SK-N-SH (cell line): ENCODE results near the gene PAFAH1B1. TPM values are rescaled to one million over a fixed set of nuclear protein-coding genes. Genes with fewer than 3 reads are reported as not detected.
"Not testable (repeated sequence)": the region's sequence is repeated elsewhere in the genome, so short reads cannot be mapped to it uniquely, and the experiment has no call there.

Experiments used
- CTCF ChIA-PET: fragments of 300-600, 350-600 bp; formaldehyde crosslinking; extraction: SDS; loops from one replicate; lab custom pipeline; 2021; lab: Yijun Ruan, JAX
- POLR2A ChIA-PET: fragments of 350-600 bp; sonication (Branson Sonifier 250); formaldehyde crosslinking; extraction: SDS; loops from one replicate; lab custom pipeline; 2020; ENCODE audit warnings: antibody characterized with exemption, inconsistent platforms; lab: Yijun Ruan, JAX
- DNase-seq: peaks from one replicate; pipeline ENCODE4 v3.0.0; 2012
- H2AFZ ChIP-seq: fragments of 200-600 bp; sonication (generic); 2 replicates; pipeline ENCODE4 v1.8.1; 2016; ENCODE audit warnings: antibody characterized with exemption, mild to moderate bottlenecking, low read depth
- H3F3A ChIP-seq: fragments of 200-600 bp; sonication (generic); replicated peaks from 2 replicates; pipeline ENCODE3; 2016; ENCODE audit warnings: antibody characterized with exemption, mild to moderate bottlenecking; ENCODE audit not compliant: insufficient read depth
- H3K27ac ChIP-seq, 2 experiments: fragments of 200-500 bp in 1 of 2; fragments of 200-600 bp in 1 of 2; sonication (Bioruptor generic) in 1 of 2; sonication (generic), shearing (Covaris generic) in 1 of 2; 2 replicates each; pipeline versions ENCODE4 v1.5.1 to v1.6.1; 2014 to 2016; ENCODE audit warnings: low read depth in 2 of 2, inconsistent platforms in 1 of 2, low read length in 1 of 2, mild to moderate bottlenecking in 1 of 2, mixed read lengths in 1 of 2
- H3K27me3 ChIP-seq: fragments of 200-600 bp; sonication (generic), shearing (Covaris generic); 2 replicates; pipeline ENCODE4 v1.6.1; 2016; ENCODE audit warnings: mixed run types; ENCODE audit not compliant: insufficient read depth
- H3K36me3 ChIP-seq, 2 experiments: fragments of 200-500 bp in 1 of 2; fragments of 200-600 bp in 1 of 2; sonication (Bioruptor generic) in 1 of 2; sonication (generic) in 1 of 2; replicated peaks in 1 of 2; 2 replicates each; pipeline versions ENCODE3 to v1.5.1; 2014 to 2016; ENCODE audit warnings: low read length in 1 of 2, mild to moderate bottlenecking in 1 of 2; ENCODE audit not compliant: insufficient read depth in 2 of 2, control insufficient read depth in 1 of 2
- H3K4me1 ChIP-seq, 2 experiments: fragments of 200-500 bp in 1 of 2; fragments of 200-600 bp in 1 of 2; sonication (Bioruptor generic) in 1 of 2; sonication (generic), shearing (Covaris generic) in 1 of 2; 2 replicates each; pipeline versions ENCODE4 v1.5.1 to v1.6.1; 2014 to 2016; ENCODE audit warnings: low read depth in 1 of 2, low read length in 1 of 2, mixed run types in 1 of 2; ENCODE audit not compliant: insufficient read depth in 2 of 2, control insufficient read depth in 1 of 2
- H3K4me2 ChIP-seq: fragments of 200-600 bp; sonication (generic), shearing (Covaris generic); 2 replicates; pipeline ENCODE4 v1.6.1; 2017; ENCODE audit warnings: mixed run types
- H3K4me3 ChIP-seq, 2 experiments: fragments of 200-500 bp in 1 of 2; fragments of 200-600 bp in 1 of 2; sonication (Bioruptor generic) in 1 of 2; sonication (generic), shearing (Covaris generic) in 1 of 2; 2 replicates each; pipeline versions ENCODE4 v1.5.1 to v1.8.1; 2014 to 2016; ENCODE audit warnings: low read depth in 2 of 2, inconsistent platforms in 1 of 2, low read length in 1 of 2, mild to moderate bottlenecking in 1 of 2, mixed read lengths in 1 of 2, moderate library complexity in 1 of 2
- H3K79me2 ChIP-seq: fragments of 200-600 bp; sonication (generic); 2 replicates; pipeline ENCODE4 v1.8.1; 2017; ENCODE audit warnings: mild to moderate bottlenecking; ENCODE audit not compliant: insufficient read depth
- H3K9ac ChIP-seq: fragments of 200-600 bp; sonication (generic); 2 replicates; pipeline ENCODE4 v1.6.1; 2017; ENCODE audit warnings: mixed run types
- H3K9me2 ChIP-seq: fragments of 200-600 bp; sonication (generic); 2 replicates; pipeline ENCODE4 v1.6.1; 2017; ENCODE audit warnings: mixed run types
- H3K9me3 ChIP-seq: fragments of 200-600 bp; sonication (generic); 2 replicates; pipeline ENCODE4 v1.6.1; 2017; ENCODE audit warnings: mixed run types, mild to moderate bottlenecking, moderate library complexity
- H4K20me1 ChIP-seq: fragments of 200-600 bp; sonication (generic); 2 replicates; pipeline ENCODE4 v1.6.1; 2017; ENCODE audit warnings: mild to moderate bottlenecking, mixed run types; ENCODE audit not compliant: insufficient read depth
- CHD2 ChIP-seq: fragments of 150-350 bp; IDR thresholded peaks from 2 replicates; pipeline ENCODE4 v1.6.1; 2018; ENCODE audit warnings: low read length; ENCODE audit not compliant: partially characterized antibody
- EP300 ChIP-seq, 2 experiments: IDR thresholded peaks; 2 replicates each; pipeline versions ENCODE4 v1.4.0 to v1.6.1; 2012; ENCODE audit warnings: borderline replicate concordance in 1 of 2, low read depth in 1 of 2, low read length in 1 of 2
- FOXJ3 ChIP-seq: sonication (generic); formaldehyde crosslinking; IDR thresholded peaks from 2 replicates; pipeline ENCODE4 v1.5.1; 2020; ENCODE audit warnings: mild to moderate bottlenecking, missing genetic modification reagents
- FOXM1 ChIP-seq: IDR thresholded peaks from 2 replicates; pipeline ENCODE4 v1.4.0; 2012; ENCODE audit warnings: low read depth, mild to moderate bottlenecking
- GABPA ChIP-seq: IDR thresholded peaks from 2 replicates; pipeline ENCODE4 v1.4.0; 2012; ENCODE audit warnings: low read depth, mild to moderate bottlenecking
- GATA2 ChIP-seq: sonication (generic); formaldehyde crosslinking; IDR thresholded peaks from 2 replicates; pipeline ENCODE4 v1.5.0; 2020; ENCODE audit warnings: mild to moderate bottlenecking, missing genetic modification reagents
- MEF2A ChIP-seq: IDR thresholded peaks from 2 replicates; pipeline ENCODE4 v1.4.0; 2012; ENCODE audit warnings: low read depth, borderline replicate concordance
- NFIC ChIP-seq: IDR thresholded peaks from 2 replicates; pipeline ENCODE4 v1.4.0; 2012; ENCODE audit warnings: borderline replicate concordance
- POLR2AphosphoS5 ChIP-seq: IDR thresholded peaks from 2 replicates; pipeline ENCODE4 v1.6.1; 2012; ENCODE audit warnings: low read depth, low read length
- RCOR1 ChIP-seq: fragments of 150-350 bp; IDR thresholded peaks from 2 replicates; pipeline ENCODE4 v1.6.1; 2017; ENCODE audit warnings: antibody characterized with exemption, low read length
- SIN3A ChIP-seq: IDR thresholded peaks from 2 replicates; pipeline ENCODE4 v1.6.1; 2012; ENCODE audit warnings: low read depth, mild to moderate bottlenecking, low read length, moderate library complexity, borderline replicate concordance
- SMC3 ChIP-seq: IDR thresholded peaks from 2 replicates; pipeline ENCODE4 v1.6.1; 2012; ENCODE audit warnings: low read depth, low read length, improper control_type of control experiment
- TAF1 ChIP-seq: IDR thresholded peaks from 2 replicates; pipeline ENCODE4 v1.6.1; 2012; ENCODE audit warnings: low read depth, mild to moderate bottlenecking, low read length, moderate library complexity, borderline replicate concordance
- TCF12 ChIP-seq: IDR thresholded peaks from 2 replicates; pipeline ENCODE4 v1.4.0; 2012
- YY1 ChIP-seq: IDR thresholded peaks from 2 replicates; pipeline ENCODE4 v1.4.0; 2012; ENCODE audit warnings: low read depth, mild to moderate bottlenecking
- WGBS: methylation state at CpG from one replicate; pipeline ENCODE4 v1.1.6; 2017; ENCODE audit warnings: low lambda C conversion rate; 5-methylcytosine and 5-hydroxymethylcytosine counted together
- polyA plus RNA-seq, 3 experiments: library from polyadenylated mRNA; depleted of rRNA; stranded (reverse); fragments of >200 nt; gene quantifications; 2 replicates each; pipeline ENCODE4 v1.2.3, GENCODE V29; 2012
- TF ChIP-seq, protein P1 (sequence below): fragments of 150-350 bp; IDR thresholded peaks from 2 replicates; pipeline ENCODE4 v1.6.1; 2016; ENCODE audit warnings: mild to moderate bottlenecking, low read depth, low read length
- TF ChIP-seq, protein P2 (sequence below): IDR thresholded peaks from 2 replicates; pipeline ENCODE4 v1.4.0; 2012; ENCODE audit warnings: low read depth, borderline replicate concordance
- TF ChIP-seq, protein P3 (sequence below): IDR thresholded peaks from 2 replicates; pipeline ENCODE4 v1.4.0; 2012; ENCODE audit warnings: low read depth
- TF ChIP-seq, protein P4 (sequence below): IDR thresholded peaks from 2 replicates; pipeline ENCODE4; 2012
- TF ChIP-seq, protein P5 (sequence below): IDR thresholded peaks from 2 replicates; pipeline ENCODE4 v1.4.0; 2012; ENCODE audit warnings: low read depth, borderline replicate concordance

Gene PAFAH1B1
- polyA plus RNA-seq, 1 of the 3 experiments (the other 2 are of a cell fraction): 37.3 TPM

DNA sequence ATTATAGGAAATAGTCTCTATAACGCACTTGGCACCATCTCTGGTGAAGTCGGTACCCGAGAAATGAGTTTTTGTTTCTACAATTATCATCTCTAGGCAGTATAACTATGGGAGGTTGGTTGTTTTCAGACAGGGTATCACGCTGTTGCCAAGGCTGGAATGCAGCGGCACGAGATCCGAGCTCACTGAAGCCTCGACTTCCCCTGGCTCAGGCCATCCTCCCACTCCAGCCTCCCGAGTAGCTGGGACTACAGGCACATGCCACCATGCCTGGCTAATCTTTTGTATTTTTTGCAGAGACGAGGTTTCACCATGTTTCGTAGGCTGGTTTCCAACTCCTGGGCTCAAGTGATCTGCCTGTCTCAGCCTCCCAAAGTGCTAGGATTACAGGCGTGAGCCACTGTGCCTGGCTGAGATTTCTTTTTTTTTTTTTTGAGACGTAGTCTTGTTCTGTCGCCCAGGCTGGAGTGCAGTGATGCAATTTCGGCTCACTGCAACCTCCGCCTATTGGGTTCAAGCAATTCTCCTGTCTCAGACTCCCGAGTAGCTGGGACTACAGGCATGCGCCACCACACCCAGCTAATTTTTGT is 105.9 kb downstream of the PAFAH1B1 start:
- H3K4me2 ChIP-seq, POLR2A ChIA-PET, H4K20me1 ChIP-seq, H3K4me3 ChIP-seq, H3K27ac ChIP-seq, H3K9me3 ChIP-seq, H3K9ac ChIP-seq, H3K79me2 ChIP-seq, H3K4me1 ChIP-seq, H2AFZ ChIP-seq, H3K27me3 ChIP-seq, H3K9me2 ChIP-seq, DNase-seq, CTCF ChIA-PET, H3F3A ChIP-seq: not testable (repeated sequence)
- 97% methylated on average over 17 of the region's 18 CpGs for WGBS
- H3K36me3 ChIP-seq: peaks cover 4 to 62% of the 10 kb centered on the region in 2 experiments

DNA sequence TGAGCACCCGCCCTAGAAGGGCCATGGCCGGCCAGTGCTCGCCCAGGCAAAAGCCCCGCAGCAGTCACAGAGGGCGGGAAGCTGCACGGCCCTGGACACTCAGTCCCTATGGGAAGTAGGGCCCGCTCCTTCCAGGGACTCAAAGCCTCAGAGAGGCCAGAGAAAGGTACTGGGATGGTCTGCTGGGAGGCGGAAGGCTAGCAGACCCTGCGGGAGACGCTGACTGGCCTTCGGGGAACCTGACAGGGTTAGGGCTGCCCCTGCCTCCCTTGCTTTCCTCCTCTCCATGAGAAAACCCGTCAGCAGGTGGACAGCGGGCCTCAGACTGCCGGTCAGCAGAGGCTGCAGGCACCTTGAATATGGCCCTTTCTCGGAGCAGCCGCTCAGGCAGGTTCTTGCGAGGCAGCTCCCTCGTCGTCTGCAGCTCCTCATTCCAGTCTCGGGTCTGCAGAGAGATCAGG is 106.6 kb downstream of the PAFAH1B1 start:
- H3K9me2 ChIP-seq: no peaks in the 10 kb centered on the region
- no peak overlapping the region for H3K27ac ChIP-seq
- POLR2A ChIA-PET: no interaction called here
- no peaks in the 10 kb centered on the region for H3F3A ChIP-seq
- H3K27me3 ChIP-seq: no peaks in the 10 kb centered on the region
- no peak for DNase-seq
- peaks cover 4 to 62% of the 10 kb centered on the region in 2 experiments for H3K36me3 ChIP-seq
- H3K4me2 ChIP-seq: no peak overlapping the region
- H3K79me2 ChIP-seq: peaks cover 7% of the 10 kb centered on the region; the same call in 1 of the 2 replicates
- no peak overlapping the region for H3K9ac ChIP-seq
- no peak overlapping the region for H2AFZ ChIP-seq
- H3K9me3 ChIP-seq: no peaks in the 10 kb centered on the region
- 98% methylated on average over 14 of the region's 20 CpGs for WGBS
- no peak overlapping the region for H3K4me3 ChIP-seq
- TF ChIP-seq GATA2 (CRISPR knock-in tag) (no peak), RCOR1 (no peak), YY1 (no peak), SMC3 (no peak), MEF2A (no peak), TAF1 (no peak), TCF12 (no peak), NFIC (no peak), FOXM1 (no peak), POLR2AphosphoS5 (no peak), FOXJ3 (CRISPR knock-in tag) (no peak), SIN3A (no peak), EP300 (IDR thresholded peaks at IDR 0.05; ENCODE audit: borderline replicate concordance in 1 of 2, low read depth in 1 of 2, low read length in 1 of 2) (no peak), CHD2 (no peak), GABPA (no peak)
- TF ChIP-seq, protein P1, sequence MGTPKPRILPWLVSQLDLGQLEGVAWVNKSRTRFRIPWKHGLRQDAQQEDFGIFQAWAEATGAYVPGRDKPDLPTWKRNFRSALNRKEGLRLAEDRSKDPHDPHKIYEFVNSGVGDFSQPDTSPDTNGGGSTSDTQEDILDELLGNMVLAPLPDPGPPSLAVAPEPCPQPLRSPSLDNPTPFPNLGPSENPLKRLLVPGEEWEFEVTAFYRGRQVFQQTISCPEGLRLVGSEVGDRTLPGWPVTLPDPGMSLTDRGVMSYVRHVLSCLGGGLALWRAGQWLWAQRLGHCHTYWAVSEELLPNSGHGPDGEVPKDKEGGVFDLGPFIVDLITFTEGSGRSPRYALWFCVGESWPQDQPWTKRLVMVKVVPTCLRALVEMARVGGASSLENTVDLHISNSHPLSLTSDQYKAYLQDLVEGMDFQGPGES: no peak
- TF ChIP-seq, protein P2, sequence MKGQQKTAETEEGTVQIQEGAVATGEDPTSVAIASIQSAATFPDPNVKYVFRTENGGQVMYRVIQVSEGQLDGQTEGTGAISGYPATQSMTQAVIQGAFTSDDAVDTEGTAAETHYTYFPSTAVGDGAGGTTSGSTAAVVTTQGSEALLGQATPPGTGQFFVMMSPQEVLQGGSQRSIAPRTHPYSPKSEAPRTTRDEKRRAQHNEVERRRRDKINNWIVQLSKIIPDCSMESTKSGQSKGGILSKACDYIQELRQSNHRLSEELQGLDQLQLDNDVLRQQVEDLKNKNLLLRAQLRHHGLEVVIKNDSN: no peak
- TF ChIP-seq, protein P3, sequence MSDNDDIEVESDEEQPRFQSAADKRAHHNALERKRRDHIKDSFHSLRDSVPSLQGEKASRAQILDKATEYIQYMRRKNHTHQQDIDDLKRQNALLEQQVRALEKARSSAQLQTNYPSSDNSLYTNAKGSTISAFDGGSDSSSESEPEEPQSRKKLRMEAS: no peak
- TF ChIP-seq, protein P4, sequence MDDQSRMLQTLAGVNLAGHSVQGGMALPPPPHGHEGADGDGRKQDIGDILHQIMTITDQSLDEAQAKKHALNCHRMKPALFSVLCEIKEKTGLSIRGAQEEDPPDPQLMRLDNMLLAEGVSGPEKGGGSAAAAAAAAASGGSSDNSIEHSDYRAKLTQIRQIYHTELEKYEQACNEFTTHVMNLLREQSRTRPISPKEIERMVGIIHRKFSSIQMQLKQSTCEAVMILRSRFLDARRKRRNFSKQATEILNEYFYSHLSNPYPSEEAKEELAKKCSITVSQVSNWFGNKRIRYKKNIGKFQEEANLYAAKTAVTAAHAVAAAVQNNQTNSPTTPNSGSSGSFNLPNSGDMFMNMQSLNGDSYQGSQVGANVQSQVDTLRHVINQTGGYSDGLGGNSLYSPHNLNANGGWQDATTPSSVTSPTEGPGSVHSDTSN: no peak
- TF ChIP-seq, protein P5, sequence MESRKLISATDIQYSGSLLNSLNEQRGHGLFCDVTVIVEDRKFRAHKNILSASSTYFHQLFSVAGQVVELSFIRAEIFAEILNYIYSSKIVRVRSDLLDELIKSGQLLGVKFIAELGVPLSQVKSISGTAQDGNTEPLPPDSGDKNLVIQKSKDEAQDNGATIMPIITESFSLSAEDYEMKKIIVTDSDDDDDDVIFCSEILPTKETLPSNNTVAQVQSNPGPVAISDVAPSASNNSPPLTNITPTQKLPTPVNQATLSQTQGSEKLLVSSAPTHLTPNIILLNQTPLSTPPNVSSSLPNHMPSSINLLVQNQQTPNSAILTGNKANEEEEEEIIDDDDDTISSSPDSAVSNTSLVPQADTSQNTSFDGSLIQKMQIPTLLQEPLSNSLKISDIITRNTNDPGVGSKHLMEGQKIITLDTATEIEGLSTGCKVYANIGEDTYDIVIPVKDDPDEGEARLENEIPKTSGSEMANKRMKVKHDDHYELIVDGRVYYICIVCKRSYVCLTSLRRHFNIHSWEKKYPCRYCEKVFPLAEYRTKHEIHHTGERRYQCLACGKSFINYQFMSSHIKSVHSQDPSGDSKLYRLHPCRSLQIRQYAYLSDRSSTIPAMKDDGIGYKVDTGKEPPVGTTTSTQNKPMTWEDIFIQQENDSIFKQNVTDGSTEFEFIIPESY: no peak
- H4K20me1 ChIP-seq: peaks cover 8% of the 10 kb centered on the region
- H3K4me1 ChIP-seq: no peaks in the 10 kb centered on the region
- CTCF ChIA-PET: no interaction called here
